HEK293 (cell line): ENCODE results near the gene COL25A1.

Experiments
- CTCF ChIA-PET: fragments of 350-600 bp; formaldehyde crosslinking; extraction: SDS; loops from one replicate; lab custom pipeline; 2021; ENCODE audit warnings: antibody characterized with exemption; lab: Yijun Ruan, JAX
- POLR2A ChIA-PET: fragments of 300-600 bp; formaldehyde crosslinking; extraction: SDS; loops from one replicate; lab custom pipeline; 2020; ENCODE audit warnings: antibody characterized with exemption, inconsistent platforms; lab: Yijun Ruan, JAX
- H3K27ac ChIP-seq: fragments of 200-500 bp; sonication (Bioruptor generic); 2 replicates; pipeline ENCODE4 v1.5.1; 2014; ENCODE audit warnings: low read depth, low read length, control low read depth, inconsistent platforms; ENCODE audit errors: extremely low read depth
- H3K36me3 ChIP-seq, 2 experiments: fragments of 200-500 bp in 1 of 2; sonication (Bioruptor generic) in 1 of 2; 1 replicate in 1 of 2; 2 replicates in 1 of 2; pipeline ENCODE4 v1.5.1; 2014 to 2017; ENCODE audit warnings: inconsistent platforms in 2 of 2, low read length in 2 of 2; ENCODE audit not compliant: control insufficient read depth in 2 of 2, insufficient read depth in 1 of 2
- H3K4me1 ChIP-seq: fragments of 200-500 bp; sonication (Bioruptor generic); 2 replicates; pipeline ENCODE4 v1.5.1; 2014; ENCODE audit warnings: mild to moderate bottlenecking, low read length, inconsistent platforms; ENCODE audit not compliant: control insufficient read depth, insufficient read depth
- H3K4me3 ChIP-seq: 2 replicates; pipeline ENCODE4 v1.5.1; 2011; ENCODE audit warnings: low read depth, mild to moderate bottlenecking, control low read depth, low read length, moderate library complexity
- H3K9me3 ChIP-seq: fragments of 200-500 bp; sonication (Bioruptor generic); 2 replicates; pipeline ENCODE4 v1.5.1; 2014; ENCODE audit warnings: low read depth, low read length, inconsistent platforms; ENCODE audit not compliant: control insufficient read depth, insufficient read depth
- GLI2 ChIP-seq: fragments of 450-650 bp; formaldehyde crosslinking; IDR thresholded peaks from 2 replicates; pipeline ENCODE4; 2017; ENCODE audit warnings: missing biosample characterization, missing genetic modification characterization, low read depth, borderline replicate concordance
- MZF1 ChIP-seq: fragments of 450-650 bp; formaldehyde crosslinking; IDR thresholded peaks from 2 replicates; pipeline ENCODE4 v1.5.1; 2017; ENCODE audit warnings: missing biosample characterization, missing genetic modification characterization, borderline replicate concordance
- PBX3 ChIP-seq: sonication (generic); formaldehyde crosslinking; IDR thresholded peaks from 2 replicates; pipeline ENCODE4 v1.8.1; 2022; ENCODE audit warnings: mild to moderate bottlenecking, moderate library complexity, missing genetic modification reagents
- REST ChIP-seq: fragments of 450-650 bp; formaldehyde crosslinking; IDR thresholded peaks from 2 replicates; pipeline ENCODE4 v1.5.1; 2016; ENCODE audit warnings: missing biosample characterization, missing genetic modification characterization
- SALL2 ChIP-seq: fragments of 450-650 bp; formaldehyde crosslinking; IDR thresholded peaks from 2 replicates; pipeline ENCODE4 v1.5.0; 2017; ENCODE audit warnings: missing biosample characterization, mild to moderate bottlenecking, missing genetic modification characterization, borderline replicate concordance
- YY1 ChIP-seq: fragments of 450-650 bp; formaldehyde crosslinking; IDR thresholded peaks from 2 replicates; pipeline ENCODE4 v1.5.1; 2018; ENCODE audit warnings: missing biosample characterization, missing genetic modification characterization
- ZBTB6 ChIP-seq: fragments of 450-650 bp; formaldehyde crosslinking; IDR thresholded peaks from 2 replicates; pipeline ENCODE4 v1.5.1; 2017; ENCODE audit warnings: missing biosample characterization, missing genetic modification characterization
- ZBTB7A ChIP-seq: fragments of 450-650 bp; formaldehyde crosslinking; IDR thresholded peaks from 2 replicates; pipeline ENCODE4 v1.5.1; 2016; ENCODE audit warnings: low read depth, missing biosample characterization, missing genetic modification characterization
- ZBTB8A ChIP-seq: fragments of 450-650 bp; formaldehyde crosslinking; IDR thresholded peaks from 2 replicates; pipeline ENCODE4 v1.5.1; 2016; ENCODE audit warnings: missing biosample characterization, missing genetic modification characterization
- ZIC2 ChIP-seq: fragments of 450-650 bp; formaldehyde crosslinking; IDR thresholded peaks from 2 replicates; pipeline ENCODE4 v1.5.1; 2016; ENCODE audit warnings: missing biosample characterization, missing genetic modification characterization
- ZNF121 ChIP-seq: fragments of 450-650 bp; formaldehyde crosslinking; IDR thresholded peaks from 2 replicates; pipeline ENCODE4 v1.5.1; 2016; ENCODE audit warnings: missing biosample characterization, missing genetic modification characterization
- ZNF18 ChIP-seq: fragments of 450-650 bp; formaldehyde crosslinking; IDR thresholded peaks from 2 replicates; pipeline ENCODE4 v1.5.1; 2016; ENCODE audit warnings: missing biosample characterization, missing genetic modification characterization
- ZNF214 ChIP-seq: fragments of 450-650 bp; formaldehyde crosslinking; IDR thresholded peaks from 2 replicates; pipeline ENCODE4 v1.5.1; 2017; ENCODE audit warnings: missing biosample characterization, mild to moderate bottlenecking, missing genetic modification characterization, borderline replicate concordance
- ZNF274 ChIP-seq, 2 experiments: fragments of 200-500 bp in 1 of 2; fragments of 450-650 bp in 1 of 2; sonication (Bioruptor generic) in 1 of 2; formaldehyde crosslinking in 1 of 2; IDR thresholded peaks; 2 replicates each; pipeline versions ENCODE4 v1.5.1 to v1.6.1; 2014 to 2016; ENCODE audit warnings: borderline replicate concordance in 1 of 2, inconsistent platforms in 1 of 2, low read length in 1 of 2, missing biosample characterization in 1 of 2, missing genetic modification characterization in 1 of 2
- ZNF292 ChIP-seq: fragments of 450-650 bp; formaldehyde crosslinking; IDR thresholded peaks from 2 replicates; pipeline ENCODE4 v1.5.1; 2016; ENCODE audit warnings: low read depth, missing biosample characterization, missing genetic modification characterization, borderline replicate concordance
- ZNF362 ChIP-seq: fragments of 450-650 bp; formaldehyde crosslinking; IDR thresholded peaks from 2 replicates; pipeline ENCODE4 v1.5.1; 2016; ENCODE audit warnings: missing biosample characterization, missing genetic modification characterization
- ZNF426 ChIP-seq: fragments of 450-650 bp; formaldehyde crosslinking; IDR thresholded peaks from 2 replicates; pipeline ENCODE4 v1.5.1; 2017; ENCODE audit warnings: missing biosample characterization, missing genetic modification characterization, mild to moderate bottlenecking, inconsistent platforms, moderate library complexity
- ZNF501 ChIP-seq: fragments of 450-650 bp; formaldehyde crosslinking; IDR thresholded peaks from 2 replicates; pipeline ENCODE4 v1.5.1; 2016; ENCODE audit warnings: missing biosample characterization, missing genetic modification characterization
- ZNF510 ChIP-seq: fragments of 450-650 bp; formaldehyde crosslinking; IDR thresholded peaks from 2 replicates; pipeline ENCODE4 v1.5.1; 2018; ENCODE audit warnings: mild to moderate bottlenecking, missing genetic modification characterization, missing biosample characterization; ENCODE audit not compliant: insufficient replicate concordance
- ZNF518A ChIP-seq: fragments of 450-650 bp; formaldehyde crosslinking; conservative IDR thresholded peaks from 2 replicates; pipeline ENCODE4 v1.5.1; 2016; ENCODE audit warnings: low read depth, missing biosample characterization, missing genetic modification characterization
- ZNF549 ChIP-seq: fragments of 450-650 bp; IDR thresholded peaks from 2 replicates; pipeline ENCODE4 v1.5.1; 2018; ENCODE audit warnings: missing biosample characterization, missing genetic modification characterization, mild to moderate bottlenecking, inconsistent platforms, moderate library complexity
- ZNF580 ChIP-seq: fragments of 450-650 bp; formaldehyde crosslinking; IDR thresholded peaks from 2 replicates; pipeline ENCODE4 v1.5.1; 2016; ENCODE audit warnings: missing biosample characterization, missing genetic modification characterization
- ZNF791 ChIP-seq: fragments of 450-650 bp; formaldehyde crosslinking; IDR thresholded peaks from 2 replicates; pipeline ENCODE4 v1.5.1; 2016; ENCODE audit warnings: missing biosample characterization, missing genetic modification characterization

The COL25A1 gene

GRCh38 chr4:109321232-109321631 is 18.8 kb upstream of the COL25A1 start (continued):
- TF ChIP-seq ZNF518A, result no peak
- TF ChIP-seq REST, result no peak
- no peak for TF ChIP-seq ZNF214 (tag by site-specific recombination)
- TF ChIP-seq ZNF274 (IDR thresholded peaks at IDR 0.05; ENCODE audit: low read length), result no peak
- TF ChIP-seq ZNF274 (tag by site-specific recombination; IDR thresholded peaks at IDR 0.05; ENCODE audit: borderline replicate concordance), result no peak
- TF ChIP-seq SALL2, result no peak
- no peak for TF ChIP-seq PBX3 (CRISPR knock-in tag)
- no peak for TF ChIP-seq ZNF426 (tag by site-specific recombination)
- no peak for TF ChIP-seq ZNF791 (tag by site-specific recombination)
- no peak for TF ChIP-seq ZNF121
- TF ChIP-seq MZF1, result no peak
- TF ChIP-seq ZIC2 (tag by site-specific recombination), result no peak
- no peak for TF ChIP-seq ZNF292
- no peak for TF ChIP-seq ZNF18
- TF ChIP-seq ZNF362, result no peak

GRCh38 chr4:109319684-109320083 is 17.2 kb upstream of the COL25A1 start:
- ChIA-PET CTCF (interaction anchor here (0.7 kb wide), 1 partner anchor 483 kb away, joined by 3 read pairs; no protein-coding TSS in a partner anchor), POLR2A (no interaction called here)
- Histone ChIP-seq H3K9me3 (no peaks in the 10 kb centered on the region), H3K36me3 (no peaks in the 10 kb centered on the region), H3K27ac (no peak overlapping the region), H3K4me3 (no peak overlapping the region), H3K4me1 (no peaks in the 10 kb centered on the region)
- no peak for TF ChIP-seq YY1 (tag by site-specific recombination)
- TF ChIP-seq ZNF549 (tag by site-specific recombination), result no peak
- TF ChIP-seq ZBTB6 (tag by site-specific recombination), result no peak
- no peak for TF ChIP-seq ZNF501 (tag by site-specific recombination)
- no peak for TF ChIP-seq ZBTB7A (tag by site-specific recombination)
- TF ChIP-seq ZNF510, result no peak
- no peak for TF ChIP-seq ZNF121
- TF ChIP-seq ZNF580 (tag by site-specific recombination), result no peak
- TF ChIP-seq ZBTB8A, result no peak
- TF ChIP-seq GLI2, result no peak
